GM12891 (cell line): Measurements from ENCODE around the gene CERS6.

Source experiments
- DNase-seq: peaks from one replicate; pipeline ENCODE4 v3.0.0; 2011; ENCODE audit warnings: low spot score; ENCODE audit not compliant: insufficient read length
- FAIRE-seq: peaks from 2 replicates; lab custom pipeline; 2011; peaks lifted over from hg19 to GRCh38; lab: Jason Lieb, UNC
- PAX5 ChIP-seq: IDR thresholded peaks from 2 replicates; pipeline ENCODE4 v1.6.1; 2011; ENCODE audit warnings: low read length, moderate library complexity, mild to moderate bottlenecking; ENCODE audit not compliant: insufficient read depth, severe bottlenecking
- POLR2A ChIP-seq: IDR thresholded peaks from 2 replicates; pipeline ENCODE4 v1.6.1; 2011; ENCODE audit warnings: low read depth, low read length, control low read depth
- POLR2AphosphoS5 ChIP-seq: IDR thresholded peaks from 2 replicates; pipeline ENCODE4 v1.6.1; 2011; ENCODE audit warnings: low read depth, low read length, control low read depth
- POU2F2 ChIP-seq: IDR thresholded peaks from 2 replicates; pipeline ENCODE4 v1.6.1; 2011; ENCODE audit warnings: low read depth, mild to moderate bottlenecking, control low read depth, low read length, moderate library complexity
- SPI1 ChIP-seq: IDR thresholded peaks from 2 replicates; pipeline ENCODE4 v1.6.1; 2011; ENCODE audit warnings: low read depth, low read length, control low read depth
- TAF1 ChIP-seq: IDR thresholded peaks from 2 replicates; pipeline ENCODE4 v1.6.1; 2011; ENCODE audit warnings: low read depth, low read length, control low read depth

Gene CERS6

DNA sequence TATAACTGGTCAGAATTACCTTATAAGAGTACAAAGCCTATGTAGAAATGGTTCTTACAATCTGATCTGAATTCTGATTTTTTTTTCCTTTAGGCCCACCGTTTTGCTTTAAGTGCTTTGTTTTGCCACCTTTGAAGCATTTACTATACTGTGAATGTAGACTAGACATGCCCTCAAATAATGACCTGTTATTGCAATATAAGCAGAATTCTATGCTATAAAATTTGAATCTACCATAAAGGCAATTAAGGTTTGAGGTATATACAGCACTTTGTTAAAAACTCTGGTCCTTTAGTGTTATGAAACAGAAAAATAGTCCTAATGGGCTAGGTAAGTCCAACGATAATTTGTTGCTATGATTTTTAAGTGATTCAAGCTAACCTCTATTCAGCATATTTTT lies 259.8 kb downstream of the CERS6 start:
- TF ChIP-seq POU2F2 (no peak), POLR2A (no peak), SPI1 (no peak), TAF1 (no peak), PAX5 (no peak), POLR2AphosphoS5 (no peak)
- no peak for FAIRE-seq
- no peak for DNase-seq

DNA sequence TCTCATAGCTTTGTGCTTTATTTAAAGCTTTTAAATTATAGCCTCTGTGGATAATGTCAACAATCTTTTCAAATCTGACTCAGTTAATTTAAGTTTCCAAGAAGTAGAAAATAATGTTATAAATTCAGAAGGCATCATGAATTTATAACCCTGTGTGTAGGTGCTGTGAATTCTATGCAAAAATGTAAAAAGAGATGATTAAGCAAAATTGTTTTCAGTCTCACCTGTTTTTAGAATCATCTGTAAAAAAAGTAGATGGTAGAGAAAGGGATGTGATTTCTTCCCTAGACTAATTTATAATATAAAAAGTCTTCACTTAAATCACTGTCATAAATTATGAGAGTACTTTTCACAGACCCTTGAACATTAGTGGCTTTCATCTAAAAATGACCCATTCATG lies 260.8 kb downstream of the CERS6 start:
- FAIRE-seq (no peak), DNase-seq (no peak)
- no peak for TF ChIP-seq TAF1
- no peak for TF ChIP-seq POLR2A
- no peak for TF ChIP-seq SPI1
- TF ChIP-seq POU2F2: no peak

- no peak for FAIRE-seq
- DNase-seq: no peak
- TF ChIP-seq PAX5 (no peak), POLR2AphosphoS5 (no peak), TAF1 (no peak), SPI1 (no peak), POLR2A (no peak), POU2F2 (no peak)
These were observed 261.9 kb downstream of the CERS6 start for GRCh38 chr2:168717790-168718502.

GRCh38 chr2:168718622-168719021 lies 262.6 kb downstream of the CERS6 start:
- TF ChIP-seq POLR2A (no peak), POU2F2 (no peak), PAX5 (no peak), TAF1 (no peak)
- DNase-seq (no peak), FAIRE-seq (no peak)

DNA sequence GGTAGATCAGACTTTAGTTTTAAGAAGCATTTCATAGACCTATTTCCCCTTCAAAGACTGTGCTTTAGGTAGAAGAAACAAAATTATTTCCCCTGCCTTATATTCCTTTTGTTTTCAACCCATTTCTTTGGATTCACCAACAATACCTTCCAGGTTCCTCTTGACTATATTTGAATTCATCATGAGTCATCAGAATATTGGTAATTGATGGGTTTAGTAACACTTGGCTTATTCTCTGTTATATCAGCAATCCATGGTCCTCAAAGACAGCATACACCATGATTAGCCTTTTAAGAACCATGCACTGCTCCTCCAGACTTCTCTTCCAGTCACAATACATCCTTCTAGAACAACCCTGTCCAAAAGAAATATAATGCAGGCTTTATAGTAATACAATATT lies 263.4 kb downstream of the CERS6 start:
- DNase-seq (no peak), FAIRE-seq (no peak)
- TF ChIP-seq TAF1: no peak
- TF ChIP-seq SPI1: no peak
- no peak for TF ChIP-seq PAX5
- no peak for TF ChIP-seq POLR2A
- TF ChIP-seq POLR2AphosphoS5: no peak
- no peak for TF ChIP-seq POU2F2

DNA sequence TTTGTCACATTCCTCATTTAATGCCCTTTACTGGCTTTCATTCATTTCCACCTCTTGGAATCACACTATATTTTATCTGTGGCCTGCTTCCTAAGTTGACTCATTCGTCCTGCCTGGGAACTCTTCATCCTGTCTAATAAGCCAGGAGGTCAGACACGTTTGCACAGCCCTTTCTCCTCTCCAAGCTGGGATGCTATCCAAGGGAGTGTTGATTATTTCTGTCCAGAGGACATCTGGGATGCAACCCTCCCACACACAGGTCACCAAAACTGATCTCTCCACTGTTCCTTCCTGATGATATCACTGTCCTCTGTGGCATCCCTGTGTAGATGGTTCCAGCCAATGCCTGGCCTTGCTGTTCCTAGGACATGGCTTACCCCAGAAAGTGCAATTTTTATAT lies 266.5 kb downstream of the CERS6 start:
- no peak for TF ChIP-seq PAX5
- no peak for TF ChIP-seq POLR2AphosphoS5
- no peak for TF ChIP-seq TAF1
- no peak for TF ChIP-seq POLR2A
- no peak for TF ChIP-seq SPI1
- no peak for TF ChIP-seq POU2F2
- DNase-seq (no peak), FAIRE-seq (no peak)

DNA sequence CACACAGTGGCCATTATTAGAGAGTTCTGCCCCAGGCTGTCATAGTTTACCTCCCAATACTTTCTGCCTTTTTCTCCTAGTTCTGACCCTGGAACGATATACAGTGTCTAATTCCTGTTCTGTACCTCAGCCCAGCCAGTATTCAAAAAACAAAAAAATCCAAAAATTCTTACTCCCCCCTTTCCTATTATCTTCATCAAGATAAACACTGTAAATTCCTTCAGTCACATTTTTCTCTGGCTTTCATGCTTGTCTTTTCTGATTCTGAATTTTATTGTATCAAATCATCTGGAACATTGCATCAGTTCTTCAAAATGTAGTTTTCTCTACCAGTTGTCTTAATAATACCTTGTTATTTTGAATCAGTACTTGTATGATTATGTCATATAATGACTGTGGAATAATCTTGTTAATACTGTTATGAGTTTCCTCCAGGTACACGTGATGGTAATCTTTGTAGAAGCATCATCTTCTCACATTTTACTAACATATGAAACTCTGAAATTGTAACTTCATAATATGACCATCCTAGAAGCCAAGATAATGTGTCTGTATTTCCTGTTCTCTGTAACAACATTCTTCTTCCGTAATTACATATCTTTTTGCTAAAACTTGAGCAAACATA lies 267.3 kb downstream of the CERS6 start:
- TF ChIP-seq SPI1 (no peak), POU2F2 (no peak), TAF1 (no peak), POLR2A (no peak), POLR2AphosphoS5 (no peak), PAX5 (no peak)
- FAIRE-seq (no peak), DNase-seq (no peak)

DNA sequence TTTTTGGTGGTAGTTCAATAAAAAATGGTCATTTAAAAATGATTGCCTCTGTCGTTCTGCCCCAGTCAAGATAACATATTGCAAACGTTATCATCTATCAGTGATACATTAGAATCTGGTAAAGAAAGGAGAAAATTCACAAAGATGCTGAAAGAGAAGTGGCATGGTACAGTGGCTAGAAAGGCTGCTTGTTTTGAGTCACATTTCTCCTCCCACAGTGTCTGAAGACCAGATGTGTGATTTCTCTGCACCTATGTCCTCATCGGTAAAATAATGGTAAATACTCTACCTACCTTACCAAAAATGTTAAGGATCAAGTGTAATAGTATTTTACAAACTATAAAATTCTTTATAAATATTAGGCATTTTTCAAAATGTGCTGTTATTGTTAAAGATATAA lies 270.3 kb downstream of the CERS6 start:
- no peak for DNase-seq
- TF ChIP-seq SPI1 (peak; percentile 43; the same call in 1 of the 2 replicates), POLR2AphosphoS5 (no peak)
- FAIRE-seq: no peak

DNA sequence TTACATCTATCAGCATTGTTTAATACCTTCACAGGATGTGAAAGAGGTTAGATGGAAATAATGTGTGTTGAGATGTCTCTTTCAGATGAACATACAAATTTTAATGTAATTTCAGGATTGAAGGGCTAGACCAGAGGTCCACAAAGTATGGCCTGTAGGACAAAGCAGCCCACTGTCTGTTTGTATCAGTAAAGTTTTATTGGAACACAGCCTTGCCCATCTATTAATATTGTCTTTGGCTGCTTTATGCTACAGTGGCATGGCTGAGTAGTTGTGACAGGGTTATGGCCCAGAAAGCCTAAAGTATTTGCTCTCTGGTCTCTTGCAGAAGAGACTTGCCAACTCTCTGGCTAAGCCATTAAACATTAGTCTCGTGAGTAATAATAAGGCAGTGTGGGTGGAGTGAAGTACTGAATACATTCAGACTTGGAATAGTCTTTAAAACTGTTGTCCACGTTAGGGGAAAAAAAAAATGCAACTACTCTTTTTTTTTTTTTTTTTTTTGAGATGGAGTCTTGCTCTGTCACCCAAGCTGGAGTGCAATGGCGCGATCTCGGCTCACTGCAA lies 271.9 kb downstream of the CERS6 start:
- DNase-seq: no peak
- TF ChIP-seq SPI1 (no peak), TAF1 (no peak), POLR2AphosphoS5 (no peak), POU2F2 (no peak), POLR2A (no peak), PAX5 (no peak)
- no peak for FAIRE-seq

DNA sequence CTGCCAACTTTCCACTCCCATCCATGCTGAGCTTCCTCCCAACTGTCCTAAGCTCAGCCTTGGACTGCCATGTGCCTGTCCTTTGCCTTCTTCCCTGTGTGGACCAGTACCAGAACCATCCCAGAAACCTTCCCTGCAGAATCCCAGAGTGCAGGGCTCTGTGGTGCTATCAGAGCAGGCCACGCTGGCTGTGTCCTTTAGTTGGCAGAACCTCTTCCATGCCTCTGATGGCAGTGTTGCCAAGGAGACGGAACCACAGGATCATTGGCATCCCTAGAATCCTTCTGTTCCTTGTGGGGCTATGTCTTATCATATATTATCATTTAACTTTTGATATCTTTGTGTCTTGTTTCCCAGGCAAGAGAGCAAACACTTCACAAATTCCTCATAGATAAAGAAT lies 273.4 kb downstream of the CERS6 start:
- DNase-seq: no peak
- FAIRE-seq: no peak
- TF ChIP-seq SPI1 (no peak), POLR2AphosphoS5 (no peak), TAF1 (no peak), POU2F2 (no peak), PAX5 (no peak), POLR2A (no peak)
